ENCODE measurements around the gene NEDD4L.

Gene NEDD4L

GRCh38 chr18:58389745-58390144 lies 345.7 kb downstream of the NEDD4L start:
- DNase-seq: no peak

- DNase-seq: no peak
These were observed 346.4 kb downstream of the NEDD4L start for GRCh38 chr18:58390399-58390798.

GRCh38 chr18:58391231-58391825 lies 347.3 kb downstream of the NEDD4L start:
- no peak for DNase-seq

GRCh38 chr18:58391932-58392323 lies 347.9 kb downstream of the NEDD4L start:
- DNase-seq: no peak

- DNase-seq: no peak
These were observed 348.4 kb downstream of the NEDD4L start for GRCh38 chr18:58392324-58393000.

GRCh38 chr18:58393295-58393694 lies 349.3 kb downstream of the NEDD4L start:
- DNase-seq: no peak

- no peak for DNase-seq
These were observed 350.0 kb downstream of the NEDD4L start for GRCh38 chr18:58394046-58394445.

- no peak for DNase-seq
These were observed 350.8 kb downstream of the NEDD4L start for GRCh38 chr18:58394602-58395425.

GRCh38 chr18:58396144-58396543 lies 352.1 kb downstream of the NEDD4L start:
- no peak for DNase-seq

- no peak for DNase-seq
These were observed 352.9 kb downstream of the NEDD4L start for GRCh38 chr18:58396966-58397365.

GRCh38 chr18:58397385-58398132 lies 353.5 kb downstream of the NEDD4L start:
- DNase-seq: no peak

GRCh38 chr18:58398648-58399398 lies 354.8 kb downstream of the NEDD4L start:
- DNase-seq: no peak

- no peak for DNase-seq
These were observed 356.4 kb downstream of the NEDD4L start for GRCh38 chr18:58400331-58400870.

GRCh38 chr18:58401191-58401590 lies 357.2 kb downstream of the NEDD4L start:
- DNase-seq: no peak

GRCh38 chr18:58402247-58402646 lies 358.2 kb downstream of the NEDD4L start:
- DNase-seq: no peak

GRCh38 chr18:58402951-58403702 lies 359.1 kb downstream of the NEDD4L start:
- DNase-seq: no peak

- DNase-seq: no peak
These were observed 359.9 kb downstream of the NEDD4L start for GRCh38 chr18:58403799-58404455.

- DNase-seq: no peak
These were observed 361.3 kb downstream of the NEDD4L start for GRCh38 chr18:58405107-58405898.

- DNase-seq: no peak
These were observed 363.2 kb downstream of the NEDD4L start for GRCh38 chr18:58407263-58407648.
